Measurements from ENCODE around the gene NEUROD1.
A peak's percentile ranks its signal among the peaks of the same experiment; 100 is the strongest.

NEUROD1 gene

DNA sequence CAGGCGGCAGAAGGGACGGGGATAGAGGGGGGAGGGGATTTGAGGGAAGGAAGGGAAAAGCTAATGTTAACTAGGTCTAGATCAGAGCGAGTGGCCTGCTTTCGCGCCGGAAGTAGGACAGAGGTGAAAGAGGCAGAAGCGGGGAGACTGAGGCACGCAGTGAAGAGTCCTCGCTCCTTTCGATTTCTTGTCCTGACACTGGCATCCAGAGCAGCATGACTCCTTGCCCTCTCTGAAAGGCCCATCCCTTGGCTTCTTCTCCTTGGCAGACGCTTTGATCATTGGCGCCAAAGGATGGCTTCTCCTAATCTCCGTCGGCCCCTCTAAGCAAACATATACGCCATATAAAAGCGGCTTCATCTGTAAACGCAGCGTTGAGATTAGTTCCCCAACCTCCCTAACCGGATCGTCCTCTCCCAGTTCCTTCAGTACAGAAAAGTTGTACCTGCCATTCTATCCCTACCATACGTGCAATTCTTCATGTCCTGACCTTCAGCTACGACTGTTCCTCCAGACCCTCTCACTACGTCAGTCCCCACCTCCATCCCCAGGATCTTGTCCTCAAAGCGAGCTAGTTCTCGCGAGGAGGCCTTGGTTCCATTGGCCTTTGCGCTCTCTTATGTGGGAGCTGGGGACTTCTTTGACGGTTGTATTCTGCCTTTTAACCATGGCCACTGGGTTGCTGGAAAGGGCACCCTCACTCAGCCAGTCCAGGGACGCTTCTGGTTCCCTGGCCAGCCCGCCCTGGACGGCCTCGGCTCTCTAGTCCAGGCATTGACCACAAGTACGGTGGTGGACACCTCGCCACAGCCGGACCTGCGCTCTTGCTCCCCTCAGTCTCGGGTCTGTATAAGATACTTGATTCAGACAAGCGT is 857 bp upstream of the NEUROD1 start:
- ChIA-PET POLR2A (no interaction called here), CTCF (no interaction called here)
- TF ChIP-seq, protein P1, sequence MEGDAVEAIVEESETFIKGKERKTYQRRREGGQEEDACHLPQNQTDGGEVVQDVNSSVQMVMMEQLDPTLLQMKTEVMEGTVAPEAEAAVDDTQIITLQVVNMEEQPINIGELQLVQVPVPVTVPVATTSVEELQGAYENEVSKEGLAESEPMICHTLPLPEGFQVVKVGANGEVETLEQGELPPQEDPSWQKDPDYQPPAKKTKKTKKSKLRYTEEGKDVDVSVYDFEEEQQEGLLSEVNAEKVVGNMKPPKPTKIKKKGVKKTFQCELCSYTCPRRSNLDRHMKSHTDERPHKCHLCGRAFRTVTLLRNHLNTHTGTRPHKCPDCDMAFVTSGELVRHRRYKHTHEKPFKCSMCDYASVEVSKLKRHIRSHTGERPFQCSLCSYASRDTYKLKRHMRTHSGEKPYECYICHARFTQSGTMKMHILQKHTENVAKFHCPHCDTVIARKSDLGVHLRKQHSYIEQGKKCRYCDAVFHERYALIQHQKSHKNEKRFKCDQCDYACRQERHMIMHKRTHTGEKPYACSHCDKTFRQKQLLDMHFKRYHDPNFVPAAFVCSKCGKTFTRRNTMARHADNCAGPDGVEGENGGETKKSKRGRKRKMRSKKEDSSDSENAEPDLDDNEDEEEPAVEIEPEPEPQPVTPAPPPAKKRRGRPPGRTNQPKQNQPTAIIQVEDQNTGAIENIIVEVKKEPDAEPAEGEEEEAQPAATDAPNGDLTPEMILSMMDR (IDR thresholded peaks at IDR 0.05; ENCODE audit: control extremely low read depth, extremely low read depth, low read depth, missing control alignments), result no peak
- DNase-seq (ENCODE audit: extremely low spot score), result no peak

- TF ChIP-seq, protein P1 (IDR thresholded peaks at IDR 0.05; ENCODE audit: control extremely low read depth, extremely low read depth, low read depth, missing control alignments), result no peak
- POLR2A ChIA-PET, result no interaction called here
- CTCF ChIA-PET, result no interaction called here
- DNase-seq (ENCODE audit: extremely low spot score), result no peak
Measured at GRCh38 chr2:181679544-181679979, 755 bp downstream of the NEUROD1 start.

GRCh38 chr2:181678861-181679543 is 1.3 kb downstream of the NEUROD1 start:
- TF ChIP-seq, protein P1 (IDR thresholded peaks at IDR 0.05; ENCODE audit: control extremely low read depth, extremely low read depth, low read depth, missing control alignments), result no peak
- no peak for DNase-seq (ENCODE audit: extremely low spot score)
- ChIA-PET CTCF (no interaction called here), POLR2A (no interaction called here)

DNA sequence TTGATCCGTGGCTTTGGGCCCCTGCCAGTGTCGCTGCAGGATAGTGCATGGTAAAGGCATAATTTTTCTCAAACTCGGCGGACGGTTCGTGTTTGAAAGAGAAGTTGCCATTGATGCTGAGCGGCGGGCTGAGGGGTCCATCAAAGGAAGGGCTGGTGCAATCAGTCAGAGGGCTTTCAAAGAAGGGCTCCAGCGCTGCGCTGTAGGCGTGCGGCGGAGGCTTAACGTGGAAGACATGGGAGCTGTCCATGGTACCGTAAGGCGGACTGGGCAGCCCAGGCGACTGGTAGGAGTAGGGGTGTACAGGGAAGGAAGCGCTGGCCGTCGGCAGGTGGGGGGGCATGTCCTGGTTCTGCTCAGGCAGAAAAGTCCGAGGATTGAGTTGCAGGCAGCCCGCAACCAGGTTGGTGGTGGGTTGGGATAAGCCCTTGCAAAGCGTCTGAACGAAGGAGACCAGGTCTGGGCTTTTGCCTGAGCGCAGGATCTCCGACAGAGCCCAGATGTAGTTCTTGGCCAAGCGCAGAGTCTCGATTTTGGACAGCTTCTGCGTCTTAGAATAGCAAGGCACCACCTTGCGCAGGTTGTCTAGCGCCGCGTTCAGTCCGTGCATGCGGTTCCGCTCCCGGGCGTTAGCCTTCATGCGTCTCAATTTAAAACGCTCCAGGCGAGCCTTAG is 2.3 kb downstream of the NEUROD1 start:
- TF ChIP-seq, protein P1 (IDR thresholded peaks at IDR 0.05; ENCODE audit: control extremely low read depth, extremely low read depth, low read depth, missing control alignments), result no peak
- peak; percentile 57 for DNase-seq (ENCODE audit: extremely low spot score)
- CTCF ChIA-PET, result no interaction called here
- POLR2A ChIA-PET, result no interaction called here

- TF ChIP-seq, protein P1 (IDR thresholded peaks at IDR 0.05; ENCODE audit: control extremely low read depth, extremely low read depth, low read depth, missing control alignments), result no peak
- no peak for DNase-seq (ENCODE audit: extremely low spot score)
- ChIA-PET CTCF (interaction anchor here (0.6 to 1.5 kb wide), 2 partner anchors 14 to 130 kb away, joined by 3 read pairs; no protein-coding TSS in a partner anchor), POLR2A (no interaction called here)
Measured at GRCh38 chr2:181675254-181675653, 5.1 kb downstream of the NEUROD1 start.

- ChIA-PET CTCF (interaction anchor here (1.5 kb wide), 1 partner anchor 15 kb away, joined by 3 read pairs; no protein-coding TSS in a partner anchor), POLR2A (no interaction called here)
- TF ChIP-seq, protein P1 (IDR thresholded peaks at IDR 0.05; ENCODE audit: control extremely low read depth, extremely low read depth, low read depth, missing control alignments), result no peak
- no peak for DNase-seq (ENCODE audit: extremely low spot score)
Measured at GRCh38 chr2:181674461-181674860, 5.9 kb downstream of the NEUROD1 start.

All from GM10248 (cell line).